Measurements from ENCODE around the gene GPR4.

- TF ChIP-seq CTCF (conservative IDR thresholded peaks at IDR 0.05; ENCODE audit: low read length), result no peak
- no peak for TF ChIP-seq EZH2phosphoT487 (IDR thresholded peaks at IDR 0.05; ENCODE audit: borderline replicate concordance)
Measured at GRCh38 chr19:45560038-45560437, 42.0 kb downstream of the GPR4 start.

Data from Loucy (cell line).